B cell (primary cell): ENCODE data around the gene KLK10. TPM values are rescaled to one million over a fixed set of nuclear protein-coding genes. Genes with fewer than 3 reads are reported as not detected.

Source experiments
- ATAC-seq: fragments of 200-7000 bp; cut with Tn5 transposase; one replicate; pipeline ENCODE4 v1.10.0; 2021; ENCODE audit warnings: low read depth, mild to moderate bottlenecking, moderate number of reproducible peaks, moderate library complexity
- CTCF ChIA-PET: fragments of 350-600 bp; sonication (Branson Sonifier 250); formaldehyde crosslinking; loops from one replicate; lab custom pipeline; 2021; ENCODE audit warnings: antibody characterized with exemption, inconsistent platforms; lab: Charles Lee
- POLR2A ChIA-PET: fragments of 350-600 bp; sonication (Branson Sonifier 250); formaldehyde crosslinking; loops from one replicate; lab custom pipeline; 2021; ENCODE audit warnings: antibody characterized with exemption; lab: Charles Lee
- DNase-seq: peaks from one replicate; pipeline ENCODE4 v3.0.0; 2013
- H2AFZ ChIP-seq: 2 replicates; pipeline ENCODE4 v1.6.1; 2012; ENCODE audit warnings: mild to moderate bottlenecking, low read depth, low read length; ENCODE audit not compliant: insufficient read depth, poor library complexity, severe bottlenecking
- H3K27ac ChIP-seq, 2 donors: 1 replicate in 1 of 2; 2 replicates in 1 of 2; pipeline ENCODE4 v1.5.1; 2012 to 2013; ENCODE audit warnings: low read length in 2 of 2, mild to moderate bottlenecking in 2 of 2, moderate library complexity in 1 of 2
- H3K27me3 ChIP-seq, 4 experiments: fragments of 200-600 bp in 1 of 4; sonication (generic) in 1 of 4; replicated peaks in 1 of 4; 1 replicate in 2 of 4; 2 replicates in 2 of 4; pipeline versions ENCODE4 v1.6.1 to v1.7.0; 2013 to 2016; ENCODE audit warnings: low read length in 3 of 4, mild to moderate bottlenecking in 2 of 4, mixed read lengths in 1 of 4, moderate library complexity in 1 of 4; ENCODE audit not compliant: insufficient read depth in 4 of 4, control insufficient read depth in 3 of 4; ENCODE audit errors: control extremely low read depth in 1 of 4
- H3K36me3 ChIP-seq, 2 experiments: replicated peaks in 1 of 2; 1 replicate in 1 of 2; 2 replicates in 1 of 2; pipeline versions ENCODE4 v1.6.1 to v1.7.1; 2013; ENCODE audit warnings: low read length in 1 of 2; ENCODE audit not compliant: insufficient read depth in 2 of 2, control insufficient read depth in 1 of 2; ENCODE audit errors: control extremely low read depth in 1 of 2, extremely low read depth in 1 of 2
- H3K4me1 ChIP-seq, 2 donors: fragments of 200-600 bp in 1 of 2; sonication (generic) in 1 of 2; 1 replicate in 1 of 2; 2 replicates in 1 of 2; pipeline versions ENCODE4 v1.5.1 to v1.6.1; 2013 to 2017; ENCODE audit warnings: low read length in 2 of 2; ENCODE audit not compliant: control insufficient read depth in 2 of 2, insufficient read depth in 2 of 2
- H3K4me2 ChIP-seq: replicated peaks from 2 replicates; pipeline ENCODE3; 2012; ENCODE audit warnings: mild to moderate bottlenecking, low read depth, low read length; ENCODE audit not compliant: poor library complexity, severe bottlenecking
- H3K4me3 ChIP-seq, 5 experiments: fragments of 200-600 bp in 1 of 5; sonication (generic) in 1 of 5; 1 replicate in 3 of 5; 2 replicates in 2 of 5; pipeline versions ENCODE4 v1.5.1 to v1.7.0; 2011 to 2016; ENCODE audit warnings: low read length in 4 of 5, mild to moderate bottlenecking in 4 of 5, low read depth in 2 of 5, control low read depth in 1 of 5, moderate library complexity in 1 of 5; ENCODE audit not compliant: insufficient read depth in 1 of 5; ENCODE audit errors: control extremely low read depth in 1 of 5, extremely low read depth in 1 of 5
- H3K79me2 ChIP-seq: fragments of 200-600 bp; sonication (generic); one replicate; pipeline ENCODE4 v1.6.0; 2016; ENCODE audit warnings: low read length; ENCODE audit not compliant: control insufficient read depth, insufficient read depth
- H3K9ac ChIP-seq: fragments of 200-600 bp; sonication (generic); 2 replicates; pipeline ENCODE4 v1.6.1; 2017; ENCODE audit warnings: mild to moderate bottlenecking, low read length, moderate library complexity
- H3K9me3 ChIP-seq, 3 donors: one replicate each; pipeline versions ENCODE4 v1.6.1 to v1.7.1; 2013; ENCODE audit warnings: low read length in 2 of 3; ENCODE audit not compliant: control insufficient read depth in 2 of 3, insufficient read depth in 1 of 3; ENCODE audit errors: control extremely low read depth in 1 of 3
- H4K20me1 ChIP-seq: 2 replicates; pipeline ENCODE4 v1.6.0; 2012; ENCODE audit warnings: mild to moderate bottlenecking, low read length; ENCODE audit not compliant: insufficient read depth, control insufficient read depth, poor library complexity, severe bottlenecking
- H3K27ac Mint-ChIP-seq: one replicate; pipeline ENCODE4 v1.8.0; 2021; ENCODE audit warnings: mixed read lengths
- H3K27me3 Mint-ChIP-seq: one replicate; pipeline ENCODE4 v1.8.0; 2021; ENCODE audit warnings: mixed read lengths
- H3K4me1 Mint-ChIP-seq: one replicate; pipeline ENCODE4 v1.8.0; 2021; ENCODE audit warnings: mixed read lengths
- H3K4me3 Mint-ChIP-seq: one replicate; pipeline ENCODE4 v1.8.0; 2021; ENCODE audit warnings: mixed read lengths
- H3K9me3 Mint-ChIP-seq: one replicate; pipeline ENCODE4 v1.8.0; 2022; ENCODE audit warnings: mixed read lengths; ENCODE audit not compliant: insufficient read depth
- EZH2 ChIP-seq: IDR thresholded peaks from 2 replicates; pipeline ENCODE4 v1.6.1; 2012; ENCODE audit warnings: borderline replicate concordance, low read depth, mild to moderate bottlenecking, moderate library complexity, low read length; ENCODE audit not compliant: insufficient read depth, poor library complexity, severe bottlenecking
- WGBS: methylation state at CpG from one replicate; pipeline ENCODE4 v1.1.5; 2013; ENCODE audit warnings: missing lambda C conversion rate; ENCODE audit not compliant: insufficient coverage; 5-methylcytosine and 5-hydroxymethylcytosine counted together
- intact Hi-C: fragments of 100-400 bp; cut with micrococcal nuclease; formaldehyde crosslinking; loops from one replicate; pipeline ENCODE4 v1.10.0; 2022
- polyA plus RNA-seq: library from polyadenylated mRNA; depleted of rRNA; stranded (reverse); fragments of >200 nt; gene quantifications from 2 replicates; pipeline ENCODE4 v1.2.3, GENCODE V29; 2012
- total RNA-seq, 2 donors: library from RNA; stranded (reverse); fragments of 120-200 nt in 1 of 2; gene quantifications; 1 replicate in 1 of 2; 2 replicates in 1 of 2; pipeline versions ENCODE4 v1.2.3 to v1.2.4, GENCODE V29; 2013 to 2022
- TF ChIP-seq, protein P1 (sequence below): fragments of 200-600 bp; IDR thresholded peaks from one replicate; pipeline ENCODE4 v1.8.0; 2022; ENCODE audit warnings: antibody characterized with exemption, mild to moderate bottlenecking

The KLK10 gene
- total and polyA plus RNA-seq, 2 donors (not counting 1 experiment from before 2014, with no cell fraction given) = not detected

GRCh38 chr19:51027126-51027806 lies 7.8 kb upstream of the KLK10 start:
- Histone ChIP-seq H3K4me2 (no peak overlapping the region), H3K27ac (no peak overlapping the region), H3K9ac (no peak overlapping the region), H3K36me3 (no peaks in the 10 kb centered on the region), H3K27me3 (no peaks in the 10 kb centered on the region), H3K79me2 (no peaks in the 10 kb centered on the region), H3K9me3 (peaks cover 0 to 6% (median 0%) of the 10 kb centered on the region in 3 donors), H3K4me1 (no peaks in the 10 kb centered on the region), H2AFZ (no peak overlapping the region), H3K4me3 (no peak overlapping the region), H4K20me1 (no peaks in the 10 kb centered on the region)
- Mint-ChIP-seq H3K9me3 (peaks cover 3% of the 10 kb centered on the region), H3K4me1 (no peaks in the 10 kb centered on the region), H3K4me3 (no peak overlapping the region), H3K27ac (no peak overlapping the region), H3K27me3 (peaks cover 40% of the 10 kb centered on the region)
- TF ChIP-seq EZH2 = no peak
- TF ChIP-seq, protein P1, sequence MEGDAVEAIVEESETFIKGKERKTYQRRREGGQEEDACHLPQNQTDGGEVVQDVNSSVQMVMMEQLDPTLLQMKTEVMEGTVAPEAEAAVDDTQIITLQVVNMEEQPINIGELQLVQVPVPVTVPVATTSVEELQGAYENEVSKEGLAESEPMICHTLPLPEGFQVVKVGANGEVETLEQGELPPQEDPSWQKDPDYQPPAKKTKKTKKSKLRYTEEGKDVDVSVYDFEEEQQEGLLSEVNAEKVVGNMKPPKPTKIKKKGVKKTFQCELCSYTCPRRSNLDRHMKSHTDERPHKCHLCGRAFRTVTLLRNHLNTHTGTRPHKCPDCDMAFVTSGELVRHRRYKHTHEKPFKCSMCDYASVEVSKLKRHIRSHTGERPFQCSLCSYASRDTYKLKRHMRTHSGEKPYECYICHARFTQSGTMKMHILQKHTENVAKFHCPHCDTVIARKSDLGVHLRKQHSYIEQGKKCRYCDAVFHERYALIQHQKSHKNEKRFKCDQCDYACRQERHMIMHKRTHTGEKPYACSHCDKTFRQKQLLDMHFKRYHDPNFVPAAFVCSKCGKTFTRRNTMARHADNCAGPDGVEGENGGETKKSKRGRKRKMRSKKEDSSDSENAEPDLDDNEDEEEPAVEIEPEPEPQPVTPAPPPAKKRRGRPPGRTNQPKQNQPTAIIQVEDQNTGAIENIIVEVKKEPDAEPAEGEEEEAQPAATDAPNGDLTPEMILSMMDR = no peak
- 68% methylated on average over 11 of the region's 14 CpGs for WGBS
- intact Hi-C loops = no loop called here
- ChIA-PET POLR2A (no interaction called here), CTCF (interaction anchor here (0.6 kb wide), 1 partner anchor 630 kb away, joined by 3 read pairs; no protein-coding TSS in a partner anchor)
- ATAC-seq (no peak), DNase-seq (no peak)

DNA sequence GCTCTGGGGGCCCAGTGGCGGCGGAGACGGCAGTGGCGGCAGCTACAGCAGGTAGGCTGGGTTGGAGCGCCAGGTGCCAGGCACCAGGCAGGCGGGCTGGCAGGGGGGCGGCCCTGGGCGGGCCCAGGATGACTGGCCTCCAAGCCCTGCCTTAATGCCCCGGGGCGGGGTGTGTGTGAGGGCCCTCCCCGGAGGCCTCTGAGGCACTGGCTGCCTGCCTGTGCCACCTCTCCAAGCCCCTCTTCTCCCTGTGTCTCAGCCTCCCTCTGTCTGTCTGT lies 7.0 kb upstream of the KLK10 start, which contains the start of gene KLK11:
Gene KLK11 (minus strand): TSS at position 63 of the 278 bp plus-strand sequence. CDS start 985 bp downstream, outside the sequence.
- Mint-ChIP-seq H3K27me3 (peaks cover 38% of the 10 kb centered on the region), H3K9me3 (peaks cover 3% of the 10 kb centered on the region), H3K27ac (no peak within 1 kb of the TSS), H3K4me3 (no peak within 1 kb of the TSS), H3K4me1 (no peaks in the 10 kb centered on the region)
- H3K79me2 ChIP-seq = no peaks in the 10 kb centered on the region
- H2AFZ ChIP-seq = no peak within 1 kb of the TSS
- WGBS = 87% methylated on average over 11 of the region's 11 CpGs
- DNase-seq (no peak), ATAC-seq (no peak)
- H3K36me3 ChIP-seq = no peaks in the 10 kb centered on the region
- CTCF ChIA-PET = no interaction called here
- H4K20me1 ChIP-seq = no peaks in the 10 kb centered on the region
- no peak within 1 kb of the TSS for H3K4me3 ChIP-seq
- H3K4me2 ChIP-seq = no peak within 1 kb of the TSS
- TF ChIP-seq EZH2 = no peak
- TF ChIP-seq, protein P1 = no peak
- H3K9ac ChIP-seq = no peak within 1 kb of the TSS
- intact Hi-C loops = no loop called here
- no peaks in the 10 kb centered on the region for H3K4me1 ChIP-seq
- peaks cover 0 to 6% (median 0%) of the 10 kb centered on the region in 3 donors for H3K9me3 ChIP-seq
- no peak within 1 kb of the TSS for H3K27ac ChIP-seq
- no peaks in the 10 kb centered on the region for H3K27me3 ChIP-seq
- POLR2A ChIA-PET = no interaction called here
